NCI-H2196 treated with DMSO at 0.1 percent for 48 hours (cell line): Measurements from ENCODE around the gene HRG.

Experiments
- DNase-seq: peaks from one replicate; lab custom pipeline; 2025; ENCODE audit not compliant: unreplicated experiment; lab: John Stamatoyannopoulos, UW

Gene HRG

DNA sequence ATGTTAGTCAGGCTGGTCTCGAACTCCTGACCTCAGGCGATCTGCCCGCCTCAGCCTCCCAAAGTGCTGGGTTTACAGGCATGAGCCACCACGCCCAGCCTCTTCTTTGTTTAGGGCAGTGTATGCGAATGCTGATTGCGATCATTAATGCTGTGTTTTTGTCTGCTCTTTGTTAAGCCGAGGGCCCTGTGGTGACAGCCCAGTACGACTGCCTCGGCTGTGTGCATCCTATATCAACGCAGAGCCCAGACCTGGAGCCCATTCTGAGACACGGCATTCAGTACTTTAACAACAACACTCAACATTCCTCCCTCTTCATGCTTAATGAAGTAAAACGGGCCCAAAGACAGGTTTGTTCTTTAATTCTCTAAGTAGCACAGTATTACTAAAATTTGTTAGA is 59.1 kb downstream of the HRG start:
- DNase-seq: no peak
